Keratinocyte (primary cell): Measurements from ENCODE around the gene CYP4F22. TPM values are rescaled to one million over a fixed set of nuclear protein-coding genes. Genes with fewer than 3 reads are reported as not detected.

ENCODE experiments used
- DNase-seq: peaks from one replicate; pipeline ENCODE4 v3.0.0-alpha.2; 2011; ENCODE audit warnings: low read depth, missing footprints, low spot score
- FAIRE-seq: peaks from 2 replicates; lab custom pipeline; 2011; peaks lifted over from hg19 to GRCh38; lab: Jason Lieb, UNC
- H2AFZ ChIP-seq: 2 replicates; pipeline ENCODE4 v1.6.0; 2012; ENCODE audit warnings: low read length, control low read depth, inconsistent platforms; ENCODE audit not compliant: control insufficient read depth
- H3K27ac ChIP-seq: 2 replicates; pipeline ENCODE4 v1.5.1; 2011; ENCODE audit warnings: low read length; ENCODE audit not compliant: control insufficient read depth, insufficient read depth
- H3K27me3 ChIP-seq: 3 replicates; pipeline ENCODE4 v1.6.0; 2011; ENCODE audit warnings: low read length; ENCODE audit not compliant: control insufficient read depth, insufficient read depth; ENCODE audit errors: extremely low read depth
- H3K36me3 ChIP-seq, 2 experiments: 2 replicates in 1 of 2; 3 replicates in 1 of 2; pipeline ENCODE4 v1.5.1; 2011; ENCODE audit warnings: low read length in 2 of 2, mild to moderate bottlenecking in 1 of 2; ENCODE audit not compliant: control insufficient read depth in 2 of 2, insufficient read depth in 2 of 2; ENCODE audit errors: extremely low read depth in 1 of 2
- H3K4me1 ChIP-seq: 3 replicates; pipeline ENCODE4 v1.5.1; 2011; ENCODE audit warnings: low read length; ENCODE audit not compliant: control insufficient read depth, insufficient read depth; ENCODE audit errors: extremely low read depth
- H3K4me2 ChIP-seq: 3 replicates; pipeline ENCODE4 v1.6.0; 2011; ENCODE audit warnings: low read depth, low read length; ENCODE audit not compliant: control insufficient read depth, insufficient read depth; ENCODE audit errors: extremely low read depth
- H3K4me3 ChIP-seq, 3 experiments: fragments of 200-600 bp in 1 of 3; sonication (generic) in 1 of 3; 2 replicates in 2 of 3; 3 replicates in 1 of 3; pipeline ENCODE4 v1.5.1; 2011 to 2016; ENCODE audit warnings: low read length in 3 of 3, mild to moderate bottlenecking in 3 of 3, control low read depth in 2 of 3, inconsistent platforms in 1 of 3, low read depth in 1 of 3, mixed read lengths in 1 of 3, mixed run types in 1 of 3, moderate library complexity in 1 of 3; ENCODE audit not compliant: control insufficient read depth in 2 of 3, insufficient read depth in 2 of 3; ENCODE audit errors: extremely low read depth in 1 of 3
- H3K79me2 ChIP-seq: 2 replicates; pipeline ENCODE4 v1.6.0; 2012; ENCODE audit warnings: low read length; ENCODE audit not compliant: control insufficient read depth, insufficient read depth
- H3K9ac ChIP-seq: 3 replicates; pipeline ENCODE4 v1.6.0; 2011; ENCODE audit warnings: low read length; ENCODE audit not compliant: control insufficient read depth, insufficient read depth; ENCODE audit errors: extremely low read depth
- H3K9me1 ChIP-seq: 3 replicates; pipeline ENCODE4 v1.6.0; 2011; ENCODE audit warnings: low read length; ENCODE audit not compliant: control insufficient read depth, insufficient read depth; ENCODE audit errors: extremely low read depth
- H3K9me3 ChIP-seq: 2 replicates; pipeline ENCODE4 v1.5.1; 2012; ENCODE audit warnings: low read depth, low read length; ENCODE audit not compliant: control insufficient read depth
- H4K20me1 ChIP-seq: 3 replicates; pipeline ENCODE4 v1.6.0; 2011; ENCODE audit warnings: low read length; ENCODE audit not compliant: control insufficient read depth, insufficient read depth; ENCODE audit errors: extremely low read depth
- EZH2 ChIP-seq: IDR thresholded peaks from one replicate; pipeline ENCODE4 v1.6.1; 2012; ENCODE audit warnings: inconsistent platforms, mild to moderate bottlenecking, low read length, moderate library complexity
- dilution Hi-C: fragments of 300-500 bp; cut with MboI; formaldehyde crosslinking; loops from one replicate; pipeline ENCODE4 v1.7.0; 2020; ENCODE audit warnings: low sequenced_read_pairs; ENCODE audit not compliant: extremely low pct_ligation_motif_present
- polyA plus RNA-seq, 5 experiments: library from polyadenylated mRNA; depleted of rRNA in 3 of 5; stranded (reverse) in 3 of 5; stranded (forward) in 1 of 5; unstranded in 1 of 5; fragments of >200 nt; gene quantifications; 1 replicate in 1 of 5; 2 replicates in 3 of 5; 3 replicates in 1 of 5; pipeline versions ENCODE4 v1.2.1 to v1.2.3, GENCODE V29; 2011 to 2012; ENCODE audit warnings: missing spikeins in 2 of 5, low read depth in 1 of 5, low replicate concordance in 1 of 5
- TF ChIP-seq, protein P1 (sequence below), 3 experiments: IDR thresholded peaks in 1 of 3; conservative IDR thresholded peaks in 1 of 3; optimal IDR thresholded peaks in 1 of 3; 2 replicates in 2 of 3; 3 replicates in 1 of 3; pipeline versions ENCODE3 to v1.5.1; 2011; ENCODE audit warnings: low read length in 3 of 3, mild to moderate bottlenecking in 3 of 3, moderate library complexity in 2 of 3, control low read depth in 1 of 3, inconsistent platforms in 1 of 3; ENCODE audit not compliant: insufficient read depth in 2 of 3; ENCODE audit errors: extremely low read depth in 1 of 3

The CYP4F22 gene
- polyA plus RNA-seq, 1 donor (not counting 4 experiments of a cell fraction or from before 2014, with no cell fraction given): 0.43 TPM

DNA sequence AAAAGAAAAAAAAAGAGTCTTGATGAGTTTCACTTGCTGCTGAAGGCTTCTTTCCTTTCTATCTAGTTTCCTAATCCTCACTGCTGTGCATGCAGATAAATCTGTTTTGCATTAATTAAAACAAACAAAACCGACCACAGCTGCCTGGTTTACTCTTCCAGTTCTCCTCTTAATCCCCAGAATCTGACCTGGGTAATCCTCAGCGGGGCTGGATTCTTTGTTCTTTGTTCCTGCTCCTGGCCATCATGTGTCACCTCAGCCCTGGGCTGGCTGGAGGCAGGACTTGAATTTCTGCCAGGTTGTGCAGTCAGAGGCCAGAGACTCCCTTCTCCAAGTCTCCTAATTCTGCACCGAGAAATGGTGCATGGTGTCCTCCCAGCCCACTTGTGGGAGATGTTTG lies 54.5 kb downstream of the CYP4F22 start:
- Histone ChIP-seq H3K27me3 (peaks cover 8% of the 10 kb centered on the region), H3K36me3 (no peaks in the 10 kb centered on the region), H3K4me2 (no peak overlapping the region), H3K79me2 (no peaks in the 10 kb centered on the region), H3K27ac (no peak overlapping the region), H3K4me1 (no peaks in the 10 kb centered on the region), H3K9ac (no peak overlapping the region), H3K9me1 (no peaks in the 10 kb centered on the region), H2AFZ (no peak overlapping the region), H4K20me1 (no peaks in the 10 kb centered on the region), H3K9me3 (no peaks in the 10 kb centered on the region), H3K4me3 (no peak overlapping the region)
- TF ChIP-seq, protein P1, sequence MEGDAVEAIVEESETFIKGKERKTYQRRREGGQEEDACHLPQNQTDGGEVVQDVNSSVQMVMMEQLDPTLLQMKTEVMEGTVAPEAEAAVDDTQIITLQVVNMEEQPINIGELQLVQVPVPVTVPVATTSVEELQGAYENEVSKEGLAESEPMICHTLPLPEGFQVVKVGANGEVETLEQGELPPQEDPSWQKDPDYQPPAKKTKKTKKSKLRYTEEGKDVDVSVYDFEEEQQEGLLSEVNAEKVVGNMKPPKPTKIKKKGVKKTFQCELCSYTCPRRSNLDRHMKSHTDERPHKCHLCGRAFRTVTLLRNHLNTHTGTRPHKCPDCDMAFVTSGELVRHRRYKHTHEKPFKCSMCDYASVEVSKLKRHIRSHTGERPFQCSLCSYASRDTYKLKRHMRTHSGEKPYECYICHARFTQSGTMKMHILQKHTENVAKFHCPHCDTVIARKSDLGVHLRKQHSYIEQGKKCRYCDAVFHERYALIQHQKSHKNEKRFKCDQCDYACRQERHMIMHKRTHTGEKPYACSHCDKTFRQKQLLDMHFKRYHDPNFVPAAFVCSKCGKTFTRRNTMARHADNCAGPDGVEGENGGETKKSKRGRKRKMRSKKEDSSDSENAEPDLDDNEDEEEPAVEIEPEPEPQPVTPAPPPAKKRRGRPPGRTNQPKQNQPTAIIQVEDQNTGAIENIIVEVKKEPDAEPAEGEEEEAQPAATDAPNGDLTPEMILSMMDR (optimal IDR thresholded peaks at IDR 0.05 in 1 of 3, IDR thresholded peaks at IDR 0.05 in 1 of 3, conservative IDR thresholded peaks at IDR 0.05 in 1 of 3; ENCODE audit: extremely low read depth in 1 of 3, insufficient read depth in 2 of 3, low read length in 3 of 3): no peak
- TF ChIP-seq EZH2: no peak
- dilution Hi-C loops: no loop called here
- FAIRE-seq (no peak), DNase-seq (no peak)

- H4K20me1 ChIP-seq: no peaks in the 10 kb centered on the region
- H3K27me3 ChIP-seq: peaks cover 8% of the 10 kb centered on the region
- H3K79me2 ChIP-seq: no peaks in the 10 kb centered on the region
- TF ChIP-seq, protein P1 (optimal IDR thresholded peaks at IDR 0.05 in 1 of 3, IDR thresholded peaks at IDR 0.05 in 1 of 3, conservative IDR thresholded peaks at IDR 0.05 in 1 of 3; ENCODE audit: extremely low read depth in 1 of 3, insufficient read depth in 2 of 3, low read length in 3 of 3): no peak
- no peak for TF ChIP-seq EZH2
- no peaks in the 10 kb centered on the region for H3K9me3 ChIP-seq
- H2AFZ ChIP-seq: no peak overlapping the region
- H3K4me2 ChIP-seq: no peak overlapping the region
- DNase-seq (no peak), FAIRE-seq (no peak)
- no peak overlapping the region for H3K9ac ChIP-seq
- no peaks in the 10 kb centered on the region for H3K36me3 ChIP-seq
- no peak overlapping the region for H3K27ac ChIP-seq
- dilution Hi-C loops: no loop called here
- no peak overlapping the region for H3K4me3 ChIP-seq
- H3K9me1 ChIP-seq: no peaks in the 10 kb centered on the region
- no peaks in the 10 kb centered on the region for H3K4me1 ChIP-seq
Observed at GRCh38 chr19:15563325-15563794, 55.0 kb downstream of the CYP4F22 start.
